NOMO-1 treated with DMSO at 0.1 percent for 48 hours (cell line): ENCODE results near the gene CNKSR2.
"Not testable (repeated sequence)": the region's sequence is repeated elsewhere in the genome, so short reads cannot be mapped to it uniquely, and the experiment has no call there.

Experiments used
- DNase-seq: peaks from one replicate; lab custom pipeline; 2025; ENCODE audit not compliant: unreplicated experiment; lab: John Stamatoyannopoulos, UW

Gene CNKSR2

DNA sequence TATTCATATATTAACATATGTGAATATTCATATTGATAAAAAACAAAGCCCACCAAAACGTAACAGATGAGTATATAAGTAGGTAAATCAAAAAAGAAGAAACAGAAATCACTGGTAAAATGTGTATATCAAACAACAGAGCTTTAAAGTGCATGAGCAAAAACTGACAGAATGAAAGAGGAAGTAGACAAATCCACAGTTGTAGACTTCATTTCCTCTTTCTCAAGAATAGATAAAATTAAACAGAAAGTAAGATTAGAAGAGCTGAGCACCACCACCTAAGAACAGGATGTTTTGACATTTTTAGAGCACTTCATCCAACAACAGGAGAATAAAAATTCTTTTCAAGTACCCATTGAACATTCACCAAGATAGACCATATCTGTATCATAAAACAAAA, 64.6 kb downstream of the CNKSR2 start:
- DNase-seq: peak; percentile 94

DNA sequence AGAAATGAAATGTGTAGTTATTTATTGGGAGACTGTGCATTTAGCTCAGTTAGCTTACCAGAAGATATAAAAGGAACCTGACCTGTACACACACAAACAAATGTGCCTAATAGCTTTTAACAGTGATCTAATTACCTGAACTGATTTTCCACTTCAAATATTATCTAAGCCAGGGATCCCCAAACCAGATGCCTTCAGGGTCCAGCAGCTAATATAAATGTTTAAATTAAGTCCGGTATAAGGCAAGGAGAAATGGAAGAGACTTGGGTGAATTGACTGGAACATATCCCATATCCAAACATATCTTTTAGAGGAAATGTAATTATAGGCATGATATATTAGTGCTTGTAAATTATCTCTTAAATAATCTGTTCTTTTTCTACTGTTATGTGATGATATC, 66.7 kb downstream of the CNKSR2 start:
- DNase-seq: no peak

DNA sequence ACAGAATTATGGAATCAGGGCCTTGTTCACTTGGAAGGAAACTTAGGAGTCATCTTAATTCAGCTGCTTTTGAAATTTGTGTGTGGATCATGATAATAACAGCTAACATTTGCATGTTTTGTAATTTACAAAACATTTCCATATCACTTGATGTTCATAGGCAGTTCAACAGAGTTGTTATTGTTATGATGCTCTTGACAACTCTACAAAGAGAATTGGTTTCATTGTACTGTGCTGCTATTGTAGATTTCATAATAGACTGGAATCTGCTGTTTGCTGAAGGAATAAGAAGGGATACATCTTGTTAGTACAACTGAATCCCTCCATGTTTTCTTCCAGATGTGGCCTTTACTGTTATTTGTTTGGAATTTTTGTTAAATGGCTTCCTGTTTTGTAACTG, 83.5 kb downstream of the CNKSR2 start:
- DNase-seq: no peak

DNA sequence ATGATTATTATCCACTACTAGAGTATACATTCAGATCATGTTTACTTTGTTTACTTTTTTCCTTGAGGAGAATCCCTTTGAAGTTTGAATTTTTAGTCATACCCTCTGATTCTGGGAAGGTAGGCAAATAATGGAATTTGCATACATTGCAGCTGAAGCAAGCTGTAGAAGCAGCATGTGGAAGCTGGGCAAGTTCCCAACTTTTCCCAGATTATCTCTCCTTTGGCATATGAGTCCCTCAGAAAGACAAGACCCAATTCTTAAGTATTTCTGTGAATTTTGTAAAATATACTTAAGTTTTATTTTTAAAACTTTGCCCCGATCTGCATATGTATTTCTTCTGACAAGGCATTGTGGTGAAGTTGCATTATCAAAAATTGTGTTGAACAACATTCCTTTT, 94.9 kb downstream of the CNKSR2 start:
- DNase-seq: no peak

DNA sequence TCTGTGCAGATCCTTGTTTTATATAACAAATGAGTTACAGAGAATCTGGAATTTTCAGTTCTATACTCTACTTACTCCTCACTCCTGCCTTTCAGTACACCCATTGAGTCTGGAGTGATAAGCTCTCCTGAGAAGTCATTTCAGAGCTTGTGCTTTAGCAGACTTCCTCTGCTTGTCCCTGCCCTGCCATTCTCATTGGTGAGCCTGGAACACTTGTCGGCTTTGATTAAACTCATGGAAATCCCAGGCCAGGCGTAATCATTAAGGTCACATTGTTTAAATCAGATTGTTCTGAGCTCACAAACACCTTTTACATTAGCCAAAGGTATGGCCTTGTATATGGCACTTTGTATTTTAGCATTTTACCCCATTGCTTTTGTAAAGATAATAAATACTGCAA, 102.7 kb downstream of the CNKSR2 start:
- no peak for DNase-seq

DNA sequence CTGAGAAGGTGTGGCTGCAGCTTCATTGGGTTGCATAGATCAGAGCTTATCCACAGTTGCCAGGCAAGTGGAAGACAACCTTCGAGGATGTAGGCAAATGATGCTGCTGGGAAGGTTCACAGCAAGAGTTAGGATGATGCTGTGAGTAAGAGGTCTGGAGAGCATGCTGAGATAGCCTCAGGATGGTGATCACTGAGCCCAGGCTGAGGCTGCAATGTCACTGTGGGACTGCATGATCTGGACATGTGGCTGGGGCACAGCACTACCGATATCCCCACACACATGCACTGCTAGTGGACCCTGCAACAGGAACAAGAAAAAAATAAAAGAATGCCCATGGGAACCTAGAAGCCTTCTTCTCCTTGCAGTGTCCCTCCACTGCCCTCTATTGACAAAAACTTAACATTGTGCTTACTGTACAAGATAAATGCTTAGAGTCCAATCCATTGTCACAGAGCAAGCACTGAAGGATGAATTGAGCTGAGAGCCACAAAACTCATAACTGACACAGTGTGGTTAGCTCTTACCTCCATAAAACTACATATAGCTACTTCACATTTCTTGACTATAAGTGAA, 105.6 kb downstream of the CNKSR2 start:
- DNase-seq: peak; percentile 73

DNA sequence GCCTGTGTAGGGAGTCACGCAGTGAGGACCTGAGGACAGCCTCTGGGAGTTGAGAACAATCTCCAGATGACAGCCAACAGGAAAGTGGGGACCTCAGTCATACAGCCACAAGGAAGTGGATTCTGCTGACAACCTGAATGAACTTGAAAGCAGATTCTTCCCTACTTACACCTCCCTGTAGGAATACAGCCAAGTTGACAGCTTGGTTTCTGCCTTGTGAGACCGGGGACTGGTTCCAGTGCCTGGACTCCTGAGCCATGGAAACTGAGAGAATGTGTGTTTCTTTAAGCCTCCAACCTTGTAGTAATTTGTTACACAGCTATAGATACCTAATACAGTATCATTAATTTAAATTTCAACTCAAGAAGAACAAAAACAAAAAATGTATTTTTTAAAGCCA, 107.5 kb downstream of the CNKSR2 start:
- DNase-seq: no peak

DNA sequence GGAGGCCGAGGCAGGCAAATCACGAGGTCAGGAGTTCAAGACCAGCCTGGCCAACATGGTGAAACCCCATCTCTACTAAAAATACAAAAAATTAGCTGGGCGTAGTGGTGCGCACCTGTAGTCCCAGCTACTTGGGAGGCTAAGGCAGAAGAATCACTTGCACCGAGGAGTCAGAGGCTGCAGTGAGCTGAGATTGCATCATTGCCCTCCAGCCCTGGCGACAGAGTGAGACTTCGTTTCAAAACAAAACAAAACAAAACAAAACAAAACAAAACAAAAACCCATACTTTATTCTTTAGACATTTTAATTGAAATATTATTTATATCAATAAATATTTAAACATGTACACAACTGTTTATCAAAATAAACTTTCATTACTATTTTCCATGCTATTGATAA, 109.8 kb downstream of the CNKSR2 start:
- DNase-seq: not testable (repeated sequence)

DNA sequence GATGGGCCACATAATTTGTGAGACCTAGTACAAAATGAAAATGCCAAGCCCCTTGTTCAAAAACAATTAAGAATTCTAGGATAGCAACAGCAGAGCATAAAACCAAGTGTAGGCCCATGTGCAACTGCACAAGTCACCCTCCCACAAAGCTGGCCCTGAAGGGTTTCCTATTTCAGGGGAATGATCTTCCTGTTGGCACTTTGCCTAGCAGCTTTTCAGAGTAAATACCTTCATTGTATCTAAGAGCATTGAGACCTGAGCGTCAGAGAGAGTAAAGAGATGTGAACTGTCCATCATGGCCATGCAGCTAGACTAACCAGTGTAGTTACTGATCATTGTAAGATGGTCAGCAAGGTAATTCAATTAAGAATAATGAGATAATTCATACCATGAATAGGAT, 113.6 kb downstream of the CNKSR2 start:
- no peak for DNase-seq

DNA sequence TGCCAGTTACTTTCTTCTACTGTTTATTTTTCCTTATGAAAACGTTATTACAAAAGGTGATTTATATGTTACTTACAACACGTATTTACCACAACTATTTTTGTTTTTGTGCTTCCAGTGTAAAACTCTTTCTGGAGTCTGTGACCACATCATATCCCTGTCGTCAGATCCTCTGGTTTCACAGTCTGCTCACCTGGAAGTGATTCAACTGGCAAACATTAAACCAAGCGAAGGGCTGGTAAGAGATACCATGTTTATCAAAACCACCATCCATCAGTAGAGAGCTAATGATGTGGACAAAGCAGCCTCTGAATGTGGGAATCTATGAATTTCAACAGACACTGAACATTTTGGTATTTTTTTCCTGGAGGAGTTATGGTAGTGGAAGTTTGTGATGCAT, 116.1 kb downstream of the CNKSR2 start:
- no peak for DNase-seq

DNA sequence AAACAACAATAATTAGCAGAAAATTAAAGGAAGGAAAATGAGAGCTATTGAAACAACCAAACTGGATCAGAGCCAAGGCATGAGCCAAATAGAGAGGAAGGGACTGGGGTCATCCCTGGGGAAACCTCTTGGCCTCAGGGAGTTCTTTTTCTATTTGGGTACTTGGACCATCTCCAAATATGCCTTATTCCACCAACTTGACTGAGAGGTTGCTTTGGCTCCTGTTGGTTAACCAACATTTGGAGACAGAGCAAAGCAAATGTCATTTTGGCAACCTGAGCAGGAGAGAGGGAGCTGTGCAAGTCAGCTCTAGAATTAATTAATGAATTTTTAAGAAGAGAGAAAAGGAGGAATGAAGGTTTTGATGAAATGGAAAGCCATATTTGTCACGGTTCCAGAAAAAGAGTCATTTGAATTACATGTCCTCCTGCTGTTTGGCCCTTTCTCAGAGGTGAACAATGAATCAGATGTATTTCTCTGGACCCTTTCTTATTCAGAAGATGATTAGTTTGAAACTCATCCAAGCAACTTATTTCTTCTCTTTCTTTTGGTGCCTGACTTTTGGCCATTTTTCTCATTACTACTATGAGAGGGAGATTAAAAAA, 119.1 kb downstream of the CNKSR2 start:
- no peak for DNase-seq

DNA sequence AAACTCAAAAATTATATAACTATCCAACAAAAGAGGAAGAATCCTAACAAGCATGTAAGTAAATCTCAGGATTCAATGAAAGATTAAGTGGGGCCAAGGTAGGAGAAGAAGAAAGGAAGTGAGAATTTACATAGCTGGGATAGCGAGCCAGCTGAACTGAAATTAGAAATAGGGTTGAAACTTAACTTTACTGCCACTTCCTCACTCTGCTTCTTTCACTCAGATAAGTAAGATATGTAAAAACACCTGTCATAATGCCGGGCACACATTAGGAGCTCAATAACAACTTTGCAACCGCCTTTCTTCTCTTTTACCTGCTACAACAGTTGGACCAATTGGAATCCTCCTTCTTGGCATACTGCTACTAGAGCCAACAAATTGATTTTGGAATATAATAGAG, 129.4 kb downstream of the CNKSR2 start:
- DNase-seq: peak; percentile 25

DNA sequence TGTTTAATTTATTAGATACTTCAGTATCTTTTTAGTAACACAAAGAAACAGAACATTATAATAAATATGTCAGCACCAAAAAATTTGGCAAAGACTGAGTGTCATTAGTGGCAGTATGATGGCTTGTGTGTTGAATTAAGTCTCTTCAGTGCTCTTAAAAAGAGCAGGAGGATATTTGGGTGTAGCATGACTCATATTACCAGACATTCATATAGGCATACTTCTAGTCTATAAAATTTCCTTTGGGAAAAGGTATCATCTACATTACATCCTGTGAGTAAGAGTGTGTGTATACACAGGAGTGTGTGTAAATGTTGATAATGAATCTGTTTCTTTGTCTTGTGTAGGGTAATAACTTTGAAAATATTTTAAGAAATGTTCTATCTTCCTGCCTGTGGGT, 135.7 kb downstream of the CNKSR2 start:
- no peak for DNase-seq

DNA sequence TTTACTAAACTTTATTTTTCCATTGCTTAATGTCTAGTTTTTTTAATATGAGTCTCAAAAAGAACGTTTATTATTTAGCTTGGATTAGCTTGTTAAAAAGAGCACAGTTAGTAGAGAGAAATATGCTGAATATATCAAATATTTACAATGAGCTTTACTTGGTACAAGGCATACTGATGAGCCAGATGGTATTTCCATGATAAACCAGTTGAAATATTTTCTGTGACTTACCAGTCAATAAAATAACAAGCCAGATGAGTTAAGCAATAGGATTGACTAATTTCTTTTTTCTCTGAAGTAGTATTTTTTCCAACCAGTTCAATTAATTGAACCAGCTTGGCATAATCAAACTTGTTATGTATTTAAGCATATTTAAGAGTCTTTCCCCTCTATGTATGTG, 149.8 kb downstream of the CNKSR2 start:
- DNase-seq: no peak

DNA sequence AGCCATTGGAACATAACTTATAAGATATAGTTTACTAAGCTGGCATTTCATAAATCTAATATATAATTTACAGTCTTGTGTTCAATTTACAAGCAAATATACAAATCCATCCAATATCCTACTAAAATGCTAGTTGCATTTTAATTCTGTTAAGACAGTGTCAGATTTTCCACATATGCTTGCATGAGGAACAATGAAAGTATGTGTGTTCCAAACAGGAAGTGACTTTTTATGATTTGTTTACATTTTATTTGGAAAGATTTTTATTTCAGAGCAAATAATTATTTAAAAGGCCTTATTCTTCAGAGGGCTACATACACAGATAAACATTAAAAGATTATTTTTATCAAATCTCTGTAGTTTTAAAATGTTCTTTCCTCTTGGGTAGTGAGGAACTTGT, 153.9 kb downstream of the CNKSR2 start:
- DNase-seq: no peak

DNA sequence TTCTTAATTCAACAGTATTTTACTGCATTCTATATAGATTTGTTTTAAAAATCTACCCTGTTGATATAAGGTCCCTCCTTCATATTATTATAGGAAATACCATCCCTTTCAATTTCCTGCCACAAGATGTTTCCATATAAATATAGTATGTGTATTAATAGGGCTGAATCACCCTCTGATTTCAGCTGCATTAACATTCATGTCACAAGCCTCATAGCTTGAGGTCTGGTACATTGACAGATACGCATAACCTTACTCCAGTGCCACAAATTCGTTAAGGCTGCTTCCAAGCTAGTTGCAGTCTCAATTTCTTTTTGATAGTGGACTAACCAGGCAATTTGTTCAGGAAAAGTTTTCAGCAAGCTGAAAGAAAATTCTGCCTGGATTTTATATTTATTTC, 155.6 kb downstream of the CNKSR2 start:
- DNase-seq: no peak

DNA sequence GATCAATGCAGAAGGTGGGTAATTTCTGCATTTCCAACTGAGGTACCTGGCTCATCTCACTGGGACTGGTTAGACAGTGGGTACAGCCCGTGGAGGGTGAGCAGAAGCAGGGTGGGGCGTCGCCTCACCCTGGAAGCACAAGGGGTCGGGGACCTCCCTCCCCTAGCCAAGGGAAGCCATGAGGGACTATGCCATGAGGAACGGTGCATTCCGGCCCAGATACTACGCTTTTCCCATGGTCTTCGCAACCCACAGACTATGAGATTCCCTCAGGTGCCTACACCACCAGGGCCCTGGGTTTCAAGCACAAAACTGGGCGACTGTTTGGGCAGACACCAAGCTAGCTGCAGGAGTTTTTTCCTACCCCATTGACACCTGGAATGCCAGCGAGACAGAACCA, 170.4 kb downstream of the CNKSR2 start:
- DNase-seq: not testable (repeated sequence)

DNA sequence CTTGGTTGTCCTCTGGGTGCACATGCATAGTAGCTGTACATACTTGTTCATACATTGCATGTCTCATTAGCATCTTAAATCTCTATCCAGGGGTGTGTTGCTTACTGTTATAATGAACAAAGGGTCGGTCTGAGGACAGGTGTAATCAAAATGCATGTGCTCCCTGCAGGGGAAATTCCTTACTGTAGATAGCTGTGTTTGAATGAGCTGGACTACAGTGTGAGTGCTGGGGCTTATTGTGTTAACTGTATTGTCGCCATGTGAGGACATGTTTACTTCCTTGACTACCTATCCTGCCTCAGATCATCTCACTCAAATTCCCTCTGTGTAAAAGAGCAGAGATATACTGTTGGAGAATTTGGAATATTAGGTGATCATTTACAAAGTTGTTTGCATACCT, 185.2 kb downstream of the CNKSR2 start:
- no peak for DNase-seq

DNA sequence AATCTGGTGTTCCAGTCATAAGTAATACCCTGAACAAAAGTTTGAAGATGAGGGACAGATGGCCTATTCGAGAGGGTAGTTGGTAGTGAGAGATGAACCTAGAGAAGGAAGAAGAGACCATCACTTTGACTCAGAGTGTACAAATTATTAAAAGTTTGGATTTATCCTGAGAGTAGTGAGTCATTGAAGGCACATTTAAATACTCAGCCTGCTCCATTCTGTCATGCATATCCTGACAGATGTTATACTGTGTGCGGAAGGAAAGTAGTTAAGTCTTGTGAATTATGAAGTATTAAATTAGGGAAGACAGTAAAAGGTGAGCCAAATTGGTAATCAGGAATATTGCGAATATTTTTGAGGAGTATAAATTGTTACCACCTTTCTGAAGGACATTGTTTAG, 190.8 kb downstream of the CNKSR2 start:
- DNase-seq: no peak

DNA sequence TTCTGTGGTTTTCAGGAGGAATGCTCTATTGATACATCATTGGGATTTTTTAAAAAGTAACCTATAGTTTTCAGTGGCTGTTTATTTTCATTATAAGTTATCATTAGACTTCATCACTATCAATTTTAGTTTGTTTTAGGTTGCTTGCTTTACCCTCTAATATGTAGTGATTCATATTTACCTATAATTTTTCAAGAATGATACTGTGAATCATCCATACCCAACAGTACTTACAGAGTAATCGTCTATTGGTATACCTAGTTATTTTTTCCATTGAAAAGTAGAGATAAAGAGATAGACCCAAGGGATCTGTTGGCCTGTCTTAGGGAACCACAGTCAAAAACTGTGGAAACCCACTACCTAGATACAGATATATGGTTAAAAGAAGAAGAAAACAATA, 200.6 kb downstream of the CNKSR2 start:
- no peak for DNase-seq

DNA sequence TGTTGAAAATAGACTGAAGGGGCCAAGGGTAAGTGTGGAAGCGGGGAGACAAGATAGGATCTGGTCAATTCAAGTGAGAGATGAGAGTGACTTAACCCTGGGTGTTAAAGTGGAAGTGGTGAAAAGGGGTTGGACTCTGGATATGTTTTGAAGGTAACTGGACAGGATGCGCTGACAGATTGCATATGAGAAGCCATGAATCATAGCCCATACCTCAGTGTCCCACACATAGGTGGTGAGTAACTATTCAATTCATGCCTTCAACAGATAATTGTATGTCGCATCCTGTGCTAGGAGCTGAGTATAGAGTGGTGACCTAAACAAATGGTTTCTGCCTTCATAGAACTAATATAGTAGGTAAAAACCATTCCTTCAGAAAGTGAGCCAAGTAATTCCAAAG, 207.3 kb downstream of the CNKSR2 start:
- DNase-seq: no peak

DNA sequence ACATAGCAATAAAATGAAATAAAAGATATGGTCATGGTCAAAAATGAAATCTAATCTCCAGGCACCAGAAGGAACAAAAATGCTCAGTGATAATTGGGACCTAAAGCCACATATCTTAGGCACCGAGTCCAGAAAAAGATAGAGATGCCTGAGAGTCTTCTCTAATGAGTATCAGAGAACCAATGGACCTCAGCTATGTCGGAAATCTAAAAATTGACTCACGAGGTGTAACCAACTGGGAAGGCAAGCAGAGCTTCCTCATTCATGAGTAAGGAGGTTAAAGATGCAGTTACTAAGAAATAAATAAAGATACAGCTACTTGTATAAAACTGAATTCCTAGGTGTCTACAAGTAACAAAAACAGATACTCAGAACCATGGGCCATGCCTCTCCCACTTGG, 211.8 kb downstream of the CNKSR2 start:
- no peak for DNase-seq

DNA sequence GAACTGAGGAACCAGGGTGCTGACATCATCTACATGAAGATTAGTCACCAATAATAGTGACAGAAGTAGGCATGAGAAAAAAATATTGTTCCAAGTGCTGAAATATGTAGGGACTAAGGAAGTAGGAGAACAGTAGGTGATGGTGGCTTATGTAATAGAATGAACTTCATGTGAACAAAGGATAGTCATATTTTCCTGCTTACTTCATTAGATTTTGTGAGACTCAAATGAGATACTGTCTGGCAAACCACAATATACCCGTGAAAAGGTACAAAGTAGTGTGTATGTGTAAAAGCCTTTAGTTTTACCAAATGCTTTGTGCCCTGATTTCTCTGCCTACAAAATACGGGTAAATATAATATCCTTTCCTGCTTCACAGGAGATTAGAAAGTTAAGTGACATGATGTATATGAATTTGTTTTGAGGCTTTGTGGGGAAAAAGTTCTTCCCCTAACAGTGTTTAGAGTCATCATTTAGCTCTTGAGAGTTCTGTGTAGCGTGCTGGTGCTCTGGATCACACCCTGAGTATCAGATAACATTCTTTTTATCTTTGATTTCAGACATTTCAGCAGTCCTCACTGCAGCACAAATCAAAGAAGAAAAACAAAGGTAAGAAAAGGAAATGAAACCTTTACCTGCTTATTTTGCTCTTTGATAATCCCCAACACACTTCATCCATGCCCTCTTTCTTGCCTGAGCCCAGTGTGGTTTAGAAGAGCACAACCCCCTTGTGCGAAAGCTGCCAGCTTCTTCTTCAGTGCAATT, 216.0 kb downstream of the CNKSR2 start:
- DNase-seq: no peak
